LNCaP clone FGC (cell line): ENCODE results near the gene GLT8D1.

Source experiments
- DNase-seq: peaks from one replicate; pipeline ENCODE4 v3.0.0-alpha.2; 2011; ENCODE audit warnings: low read depth
- H3K4me3 ChIP-seq: 2 replicates; pipeline ENCODE4 v1.5.1; 2011; ENCODE audit warnings: mild to moderate bottlenecking, low read depth, low read length, control low read depth
- CTCF ChIP-seq: IDR thresholded peaks from 2 replicates; pipeline ENCODE4 v1.5.1; 2012; ENCODE audit warnings: mild to moderate bottlenecking; ENCODE audit not compliant: control insufficient read depth, insufficient read depth; ENCODE audit errors: extremely low read depth

The GLT8D1 gene

GRCh38 chr3:52705688-52706686 lies at the start of gene GLT8D1, which contains the start of gene SPCS1:
Gene GLT8D1, minus strand, starts transcription at chr3:52705791. Its CDS starts 5,331 bp downstream, at chr3:52700460.
Gene SPCS1, plus strand, starts transcription at chr3:52706106. Its CDS starts 141 bp downstream, at chr3:52706247.
- TF ChIP-seq CTCF: no peak
- H3K4me3 ChIP-seq: peak within 1 kb of the TSS; percentile 99
- peak; percentile 56 for DNase-seq

- no peak overlapping the region for H3K4me3 ChIP-seq
- no peak for TF ChIP-seq CTCF
- DNase-seq: no peak
These were observed 48.8 kb upstream of the GLT8D1 start for GRCh38 chr3:52754373-52754772.

GRCh38 chr3:52752045-52752660 lies 46.6 kb upstream of the GLT8D1 start:
- H3K4me3 ChIP-seq: no peak overlapping the region
- TF ChIP-seq CTCF: no peak
- DNase-seq: no peak

GRCh38 chr3:52743721-52744120 lies 38.1 kb upstream of the GLT8D1 start:
- no peak overlapping the region for H3K4me3 ChIP-seq
- no peak for DNase-seq

GRCh38 chr3:52743152-52743551 lies 37.6 kb upstream of the GLT8D1 start:
- no peak for TF ChIP-seq CTCF
- DNase-seq: no peak
- H3K4me3 ChIP-seq: no peak overlapping the region

More at GRCh38 chr3:52743721-52744120, 38.1 kb upstream of the GLT8D1 start:
- no peak for TF ChIP-seq CTCF

- peak; percentile 61 for TF ChIP-seq CTCF
- no peak for DNase-seq
- no peak overlapping the region for H3K4me3 ChIP-seq
These were observed 36.9 kb upstream of the GLT8D1 start for GRCh38 chr3:52742418-52743041.
